Measurements from ENCODE around the gene GMIP.
"Not testable (repeated sequence)": the region's sequence is repeated elsewhere in the genome, so short reads cannot be mapped to it uniquely, and the experiment has no call there.

The GMIP gene

GRCh38 chr19:19634516-19635312, 8.7 kb downstream of the GMIP start:
- no peak for DNase-seq

- no peak for DNase-seq
Observed at GRCh38 chr19:19633711-19634515, 9.5 kb downstream of the GMIP start.

- no peak for DNase-seq
Observed at GRCh38 chr19:19632661-19633060, 10.8 kb downstream of the GMIP start.

- no peak for DNase-seq
Observed at GRCh38 chr19:19631346-19631745, 12.1 kb downstream of the GMIP start.

GRCh38 chr19:19630426-19630825, 13.0 kb downstream of the GMIP start:
- no peak for DNase-seq

- no peak for DNase-seq
Observed at GRCh38 chr19:19630062-19630414, 13.4 kb downstream of the GMIP start.

GRCh38 chr19:19628501-19629134, 14.8 kb downstream of the GMIP start:
- peak; percentile 77 for DNase-seq

GRCh38 chr19:19627621-19628500, 15.6 kb downstream of the GMIP start, which contains the start of gene LPAR2:
Gene LPAR2, minus strand, starts transcription at chr19:19628220. Its CDS starts 945 bp downstream, at chr19:19627275.
- peak; percentile 74 for DNase-seq

- no peak for DNase-seq
Observed at GRCh38 chr19:19626516-19627472, 16.7 kb downstream of the GMIP start.

GRCh38 chr19:19624032-19624570, 19.4 kb downstream of the GMIP start:
- no peak for DNase-seq

GRCh38 chr19:19623383-19623782, 20.1 kb downstream of the GMIP start:
- DNase-seq: no peak

GRCh38 chr19:19619849-19620210, 23.6 kb downstream of the GMIP start:
- DNase-seq: no peak

GRCh38 chr19:19619181-19619848, 24.1 kb downstream of the GMIP start:
- DNase-seq: no peak

- peak; percentile 96 for DNase-seq
Observed at GRCh38 chr19:19618219-19619051, 25.0 kb downstream of the GMIP start, which contains the start of gene PBX4. Gene PBX4, minus strand, starts transcription at chr19:19618687. Its CDS starts 58 bp downstream, at chr19:19618629.

GRCh38 chr19:19615086-19615485, 28.4 kb downstream of the GMIP start:
- no peak for DNase-seq

- DNase-seq: no peak
Observed at GRCh38 chr19:19613506-19613905, 30.0 kb downstream of the GMIP start.

GRCh38 chr19:19610376-19611202, 32.9 kb downstream of the GMIP start:
- DNase-seq: no peak

GRCh38 chr19:19606686-19607085, 36.8 kb downstream of the GMIP start:
- DNase-seq: not testable (repeated sequence)

GRCh38 chr19:19606021-19606420, 37.4 kb downstream of the GMIP start:
- peak; percentile 47 for DNase-seq
